GM23248 (cell line): ENCODE measurements around the gene PTCD3.

Experiments
- EZH2 ChIP-seq: fragments of 200-600 bp; sonication (generic); IDR thresholded peaks from 2 replicates; pipeline ENCODE4 v1.6.1; 2018; ENCODE audit warnings: antibody characterized with exemption, mild to moderate bottlenecking; ENCODE audit not compliant: insufficient read depth, poor library complexity, severe bottlenecking
- EZH2phosphoT487 ChIP-seq: fragments of 200-600 bp; sonication (generic); IDR thresholded peaks from 2 replicates; pipeline ENCODE4 v1.6.1; 2018; ENCODE audit warnings: antibody characterized with exemption, moderate library complexity, mild to moderate bottlenecking, low read depth; ENCODE audit not compliant: insufficient read depth

GRCh38 chr2:86074811-86075210 lies 31.2 kb upstream of the PTCD3 start:
- no peak for TF ChIP-seq EZH2
- no peak for TF ChIP-seq EZH2phosphoT487
